Loucy (cell line): ENCODE results near the gene ZFAND3.

Experiments
- H2AFZ ChIP-seq: fragments of 200-600 bp; sonication (generic); 2 replicates; pipeline ENCODE4 v1.6.0; 2016; ENCODE audit warnings: antibody characterized with exemption, mild to moderate bottlenecking, low read length, moderate library complexity
- H3F3A ChIP-seq: fragments of 200-600 bp; 2 replicates; pipeline ENCODE4 v1.6.0; 2016; ENCODE audit warnings: antibody characterized with exemption, low read depth, mild to moderate bottlenecking
- H3K27me3 ChIP-seq: fragments of 200-600 bp; sonication (generic); 2 replicates; pipeline ENCODE4 v1.6.1; 2014; ENCODE audit warnings: low read length, mild to moderate bottlenecking; ENCODE audit not compliant: insufficient read depth, poor library complexity, severe bottlenecking
- H3K36me3 ChIP-seq: fragments of 200-600 bp; sonication (generic); 2 replicates; pipeline ENCODE4 v1.6.1; 2016; ENCODE audit warnings: low read length; ENCODE audit not compliant: insufficient read depth
- H3K4me1 ChIP-seq: fragments of 200-600 bp; sonication (generic); 2 replicates; pipeline ENCODE4 v1.5.1; 2014; ENCODE audit warnings: low read length, mild to moderate bottlenecking; ENCODE audit not compliant: insufficient read depth, poor library complexity, severe bottlenecking
- H3K4me2 ChIP-seq: fragments of 200-600 bp; sonication (generic); 2 replicates; pipeline ENCODE4 v1.6.0; 2014; ENCODE audit warnings: antibody characterized with exemption, low read length, low read depth, mild to moderate bottlenecking; ENCODE audit not compliant: poor library complexity, severe bottlenecking
- H3K4me3 ChIP-seq: fragments of 200-600 bp; sonication (generic); 2 replicates; pipeline ENCODE4 v1.5.1; 2014; ENCODE audit warnings: low read length, mild to moderate bottlenecking, mixed read lengths; ENCODE audit not compliant: poor library complexity, severe bottlenecking
- H3K79me2 ChIP-seq: fragments of 200-600 bp; sonication (generic); 2 replicates; pipeline ENCODE4 v1.6.1; 2014; ENCODE audit warnings: low read length; ENCODE audit not compliant: insufficient read depth
- H3K9ac ChIP-seq: fragments of 200-600 bp; sonication (generic); 2 replicates; pipeline ENCODE4 v1.6.0; 2014; ENCODE audit warnings: mild to moderate bottlenecking, low read depth, low read length, moderate library complexity; ENCODE audit not compliant: poor library complexity, severe bottlenecking
- H3K9me2 ChIP-seq: fragments of 200-600 bp; sonication (generic); replicated peaks from 2 replicates; pipeline ENCODE4 v1.6.1; 2016; ENCODE audit warnings: low read depth, low read length, mixed read lengths
- H3K9me3 ChIP-seq: fragments of 200-600 bp; sonication (generic); 2 replicates; pipeline ENCODE4 v1.6.1; 2014; ENCODE audit warnings: mild to moderate bottlenecking, antibody characterized with exemption, low read length, low read depth; ENCODE audit not compliant: insufficient read depth
- H4K20me1 ChIP-seq: fragments of 200-600 bp; sonication (generic); 2 replicates; pipeline ENCODE4 v1.6.0; 2014; ENCODE audit warnings: antibody characterized with exemption, low read length, mild to moderate bottlenecking; ENCODE audit not compliant: insufficient read depth, poor library complexity, severe bottlenecking
- EZH2phosphoT487 ChIP-seq: fragments of 200-600 bp; IDR thresholded peaks from 2 replicates; pipeline ENCODE4 v1.6.1; 2018; ENCODE audit warnings: antibody characterized with exemption, mild to moderate bottlenecking, moderate library complexity, borderline replicate concordance
- TF ChIP-seq, protein P1 (sequence below): fragments of 200-600 bp; sonication (generic); conservative IDR thresholded peaks from 2 replicates; pipeline ENCODE4 v1.5.1; 2014; ENCODE audit warnings: mild to moderate bottlenecking, antibody characterized with exemption, low read length

The ZFAND3 gene

DNA sequence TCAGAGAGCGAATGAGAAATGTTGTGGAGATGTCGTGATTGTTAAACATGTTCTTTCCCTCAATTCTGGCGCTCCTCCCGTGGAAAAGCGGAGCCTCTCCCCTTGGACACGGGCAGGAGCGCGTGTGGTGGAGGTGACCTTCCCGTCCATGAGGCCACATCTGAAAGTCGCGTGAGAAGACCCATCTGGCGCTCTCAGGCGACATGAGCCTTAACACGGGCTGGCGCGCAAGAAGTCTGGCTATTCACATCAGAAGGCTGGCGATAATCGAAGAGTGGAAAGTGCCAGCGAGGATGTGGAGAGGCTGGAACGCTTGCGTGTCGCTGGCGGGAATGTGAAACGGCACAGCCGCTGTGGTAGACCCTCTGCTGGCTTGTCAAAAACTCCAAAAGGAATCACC lies 341.3 kb downstream of the ZFAND3 start:
- Histone ChIP-seq H4K20me1 (no peaks in the 10 kb centered on the region), H3K4me1 (no peaks in the 10 kb centered on the region), H3K9ac (no peak overlapping the region), H2AFZ (no peak overlapping the region), H3K4me2 (no peak overlapping the region), H3F3A (no peaks in the 10 kb centered on the region), H3K9me2 (no peaks in the 10 kb centered on the region), H3K79me2 (no peaks in the 10 kb centered on the region), H3K9me3 (no peaks in the 10 kb centered on the region), H3K4me3 (no peak overlapping the region), H3K27me3 (no peaks in the 10 kb centered on the region), H3K36me3 (peaks cover 6% of the 10 kb centered on the region; the same call in 1 of the 2 replicates)
- TF ChIP-seq EZH2phosphoT487 = no peak

DNA sequence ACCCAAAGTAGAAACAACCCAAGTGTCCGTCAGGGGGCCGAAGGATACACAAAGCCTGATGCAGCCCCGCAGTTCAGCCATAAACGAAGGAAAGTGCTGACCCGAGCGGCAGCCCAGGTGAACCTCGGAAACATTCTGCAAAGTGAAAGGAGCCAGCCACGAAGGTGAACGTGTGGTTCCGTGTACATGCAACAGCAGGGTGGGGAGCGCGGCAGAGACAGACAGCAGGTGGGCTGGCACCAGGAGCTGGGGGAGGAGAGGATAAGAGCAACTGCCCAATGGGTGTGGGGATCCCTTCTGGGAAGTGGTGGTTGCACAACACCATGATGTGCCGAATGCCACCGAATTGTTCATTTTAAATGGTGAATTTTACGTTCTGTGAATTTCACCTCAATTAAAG lies 341.8 kb downstream of the ZFAND3 start:
- Histone ChIP-seq H3K4me3 (no peak overlapping the region), H3K79me2 (no peaks in the 10 kb centered on the region), H3K27me3 (no peaks in the 10 kb centered on the region), H3K4me2 (no peak overlapping the region), H4K20me1 (no peaks in the 10 kb centered on the region), H3K4me1 (no peaks in the 10 kb centered on the region), H3K9ac (no peak overlapping the region), H3F3A (no peaks in the 10 kb centered on the region), H2AFZ (no peak overlapping the region), H3K9me3 (no peaks in the 10 kb centered on the region), H3K36me3 (peaks cover 6% of the 10 kb centered on the region; the same call in 1 of the 2 replicates), H3K9me2 (no peaks in the 10 kb centered on the region)
- TF ChIP-seq EZH2phosphoT487 = no peak
- TF ChIP-seq, protein P1, sequence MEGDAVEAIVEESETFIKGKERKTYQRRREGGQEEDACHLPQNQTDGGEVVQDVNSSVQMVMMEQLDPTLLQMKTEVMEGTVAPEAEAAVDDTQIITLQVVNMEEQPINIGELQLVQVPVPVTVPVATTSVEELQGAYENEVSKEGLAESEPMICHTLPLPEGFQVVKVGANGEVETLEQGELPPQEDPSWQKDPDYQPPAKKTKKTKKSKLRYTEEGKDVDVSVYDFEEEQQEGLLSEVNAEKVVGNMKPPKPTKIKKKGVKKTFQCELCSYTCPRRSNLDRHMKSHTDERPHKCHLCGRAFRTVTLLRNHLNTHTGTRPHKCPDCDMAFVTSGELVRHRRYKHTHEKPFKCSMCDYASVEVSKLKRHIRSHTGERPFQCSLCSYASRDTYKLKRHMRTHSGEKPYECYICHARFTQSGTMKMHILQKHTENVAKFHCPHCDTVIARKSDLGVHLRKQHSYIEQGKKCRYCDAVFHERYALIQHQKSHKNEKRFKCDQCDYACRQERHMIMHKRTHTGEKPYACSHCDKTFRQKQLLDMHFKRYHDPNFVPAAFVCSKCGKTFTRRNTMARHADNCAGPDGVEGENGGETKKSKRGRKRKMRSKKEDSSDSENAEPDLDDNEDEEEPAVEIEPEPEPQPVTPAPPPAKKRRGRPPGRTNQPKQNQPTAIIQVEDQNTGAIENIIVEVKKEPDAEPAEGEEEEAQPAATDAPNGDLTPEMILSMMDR = no peak

DNA sequence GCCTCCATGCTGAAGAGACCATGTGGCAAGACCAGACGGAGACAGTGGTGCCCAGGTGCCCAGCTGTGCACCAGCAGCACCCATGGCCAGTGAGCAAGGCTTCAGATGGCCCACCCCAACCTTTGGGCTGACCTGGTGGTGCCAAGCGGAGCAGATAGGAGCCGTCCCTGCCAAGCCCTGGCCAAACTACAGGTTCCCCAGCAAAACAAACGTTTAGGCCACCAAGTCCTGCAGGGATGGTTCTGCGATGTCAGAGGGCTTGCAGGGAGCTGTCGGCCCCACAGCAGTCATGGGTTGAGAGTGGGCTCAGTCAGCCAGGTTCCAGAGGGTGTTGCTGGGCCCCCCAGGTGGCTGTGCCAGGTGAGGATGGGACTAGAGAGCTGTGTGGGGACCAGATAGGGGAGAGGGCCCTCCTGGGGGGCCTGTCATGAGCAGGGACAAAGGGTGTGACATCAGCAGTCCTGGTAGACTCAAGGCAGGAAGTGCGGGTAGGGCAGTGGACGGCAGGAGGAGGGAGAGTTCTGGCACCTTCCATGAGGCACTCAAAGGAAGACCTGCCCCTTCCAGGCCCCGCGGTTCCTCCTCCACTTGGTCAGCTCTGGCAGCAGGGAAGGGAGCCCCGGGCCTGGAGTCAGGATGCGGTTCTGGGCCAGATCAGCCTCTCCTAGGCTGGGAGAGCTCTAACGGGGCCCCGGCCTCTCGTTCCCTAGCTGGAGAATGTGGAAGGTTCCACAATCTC lies 342.4 kb downstream of the ZFAND3 start:
- no peak overlapping the region for H3K9ac ChIP-seq
- no peaks in the 10 kb centered on the region for H3K9me2 ChIP-seq
- H3K4me2 ChIP-seq = no peak overlapping the region
- H4K20me1 ChIP-seq = no peaks in the 10 kb centered on the region
- no peaks in the 10 kb centered on the region for H3K79me2 ChIP-seq
- no peaks in the 10 kb centered on the region for H3K27me3 ChIP-seq
- peaks cover 6% of the 10 kb centered on the region; the same call in 1 of the 2 replicates for H3K36me3 ChIP-seq
- no peaks in the 10 kb centered on the region for H3K9me3 ChIP-seq
- H3K4me1 ChIP-seq = no peaks in the 10 kb centered on the region
- no peak overlapping the region for H3K4me3 ChIP-seq
- H2AFZ ChIP-seq = no peak overlapping the region
- H3F3A ChIP-seq = no peaks in the 10 kb centered on the region
- TF ChIP-seq, protein P1 = no peak
- TF ChIP-seq EZH2phosphoT487 = no peak
